LHCN-M2 (cell line): ENCODE results near the gene ACSF3. TPM values are rescaled to one million over a fixed set of nuclear protein-coding genes. Genes with fewer than 3 reads are reported as not detected.

Source experiments
- DNase-seq: peaks from one replicate; pipeline ENCODE4 v3.0.0-alpha.2; 2012; ENCODE audit warnings: low read depth
- total RNA-seq: library from RNA; depleted of rRNA; stranded (reverse); fragments of >200 nt; gene quantifications from 2 replicates; pipeline ENCODE4 v1.2.3, GENCODE V29; 2014

The ACSF3 gene
- total RNA-seq, 1 experiment from 2014 or later = 18.9 TPM

DNA sequence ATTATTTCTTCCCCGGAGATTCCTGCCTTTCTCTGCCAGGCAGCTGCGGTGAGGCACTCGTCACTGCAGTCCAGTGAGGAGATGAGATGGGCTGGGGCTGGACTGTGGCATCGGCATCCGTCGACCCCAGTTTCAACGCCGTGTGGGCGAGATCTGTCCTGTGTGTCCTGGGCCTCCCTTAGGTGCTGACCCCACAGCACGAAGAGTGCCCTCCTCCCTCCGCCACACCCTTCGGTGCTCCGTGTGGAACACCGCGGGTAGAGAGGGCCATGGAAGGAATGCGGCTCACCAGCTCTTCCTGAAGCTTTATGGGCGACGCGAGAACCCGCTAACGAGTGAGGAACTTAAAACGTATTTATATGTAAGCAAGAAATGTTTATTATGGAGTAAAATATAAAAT lies 17.6 kb downstream of the ACSF3 start:
- no peak for DNase-seq

DNA sequence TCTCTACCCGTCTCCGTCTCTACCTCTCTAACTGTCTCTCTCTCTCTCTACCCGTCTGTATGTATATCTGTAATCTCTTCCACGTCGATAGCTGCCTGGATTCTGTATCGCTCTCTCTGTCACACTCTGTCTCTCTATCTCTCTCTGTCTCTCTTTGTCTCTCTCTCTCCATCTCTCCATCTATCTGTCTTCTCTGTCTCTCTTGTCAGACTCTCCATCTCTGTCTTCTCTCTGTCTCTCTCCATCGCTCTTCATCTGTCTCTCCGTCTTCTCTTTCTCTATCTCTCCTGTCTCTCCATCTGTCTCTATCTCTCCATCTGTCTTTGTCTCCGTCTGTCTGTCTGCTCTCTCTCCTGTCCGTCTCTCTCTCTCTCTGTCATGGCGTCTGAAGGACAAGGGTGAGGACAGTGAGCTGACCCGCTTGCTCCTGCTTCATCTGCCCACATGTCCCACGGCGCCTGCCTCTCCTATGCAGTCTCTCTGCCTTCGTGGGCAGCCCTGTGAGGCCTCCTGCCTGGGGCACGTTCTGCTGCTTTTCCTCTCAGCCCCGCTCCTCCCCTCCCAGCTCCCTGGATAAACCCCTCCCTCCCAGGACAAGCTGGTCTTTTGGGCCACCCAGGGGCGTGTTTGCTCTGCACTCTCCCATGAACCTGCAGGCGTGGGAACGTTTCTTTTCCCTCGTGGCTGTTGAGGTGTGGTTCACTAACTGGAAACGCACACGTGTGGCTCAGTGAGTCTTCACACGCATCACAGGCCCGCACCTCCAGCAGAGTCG lies 18.9 kb downstream of the ACSF3 start:
- DNase-seq = no peak

DNA sequence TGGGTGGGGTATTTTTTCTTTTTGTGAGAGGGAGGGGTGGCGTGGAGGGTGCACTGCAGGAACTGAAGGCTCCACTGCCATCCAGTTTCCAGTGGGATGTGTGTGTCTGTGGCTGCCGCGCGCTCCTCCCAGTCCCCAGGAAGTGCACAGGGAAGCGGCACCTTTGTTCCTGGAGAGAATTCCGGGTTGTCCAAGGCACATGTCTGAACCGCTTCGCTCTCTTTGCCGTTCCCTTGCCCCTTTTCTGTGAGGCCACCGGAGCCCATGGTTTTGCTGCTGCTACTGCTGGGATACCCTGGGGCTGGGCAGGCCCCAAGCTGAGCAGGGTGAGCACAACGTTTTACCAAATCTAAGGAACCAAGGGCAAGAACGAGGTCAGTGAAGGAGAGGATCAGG lies 19.5 kb downstream of the ACSF3 start:
- DNase-seq = no peak

DNA sequence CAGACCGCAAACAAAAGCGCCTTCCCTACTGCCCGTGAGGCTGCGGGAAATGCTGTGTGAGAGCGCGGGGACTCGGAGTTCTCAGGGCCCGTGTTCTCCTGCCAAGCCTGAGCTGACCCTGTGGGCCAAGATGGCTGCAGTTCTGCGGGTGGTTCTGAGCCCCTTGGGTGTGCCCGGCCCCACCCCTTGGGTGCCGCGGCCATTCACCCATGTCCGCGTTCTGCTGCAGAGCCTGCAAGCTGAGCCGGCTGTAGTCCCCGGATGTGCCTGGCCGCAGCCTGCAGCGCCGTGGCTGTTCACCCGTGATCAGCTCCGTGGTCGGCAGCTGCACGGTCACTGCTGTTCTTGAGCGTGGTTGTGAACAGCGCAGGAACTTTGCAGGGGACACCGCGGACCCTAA lies 20.0 kb downstream of the ACSF3 start:
- DNase-seq = no peak

DNA sequence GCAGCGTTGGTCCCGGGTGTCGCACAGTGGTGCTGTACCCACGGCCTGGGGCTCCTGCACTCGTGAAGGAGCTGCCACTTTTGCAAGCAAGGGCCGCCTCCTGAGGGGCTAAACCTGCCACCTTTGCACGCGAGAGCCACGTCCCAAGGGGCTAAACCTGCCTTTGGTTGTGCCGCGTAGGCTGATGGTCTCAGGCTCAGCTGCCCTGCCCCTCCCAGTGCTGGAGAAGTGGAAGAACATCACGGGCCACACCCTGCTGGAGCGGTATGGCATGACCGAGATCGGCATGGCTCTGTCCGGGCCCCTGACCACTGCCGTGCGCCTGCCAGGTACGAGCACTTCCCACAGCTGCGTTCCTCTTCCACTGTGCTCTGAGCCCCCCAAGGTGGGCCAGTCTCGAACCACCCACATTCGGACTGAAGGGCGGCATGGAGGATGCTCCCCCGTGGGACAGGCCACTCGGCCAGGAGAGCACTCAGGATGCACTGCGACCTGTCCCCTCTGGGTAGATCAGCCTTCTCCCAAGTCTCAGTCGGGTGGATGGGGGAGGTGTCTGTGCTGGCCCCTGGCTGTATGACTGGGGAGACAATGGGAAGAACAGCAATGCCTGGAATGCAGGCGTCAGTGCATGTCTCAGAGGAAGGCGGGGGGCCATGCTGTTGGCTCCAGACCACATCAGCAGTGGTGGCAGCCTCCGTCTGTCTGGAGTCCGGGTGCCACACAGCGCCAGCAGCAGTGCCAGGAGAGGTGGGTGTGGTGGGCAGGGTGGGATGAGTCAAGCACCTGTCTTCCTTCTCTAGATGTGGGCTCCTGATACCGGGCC lies 20.7 kb downstream of the ACSF3 start:
- DNase-seq = no peak

DNA sequence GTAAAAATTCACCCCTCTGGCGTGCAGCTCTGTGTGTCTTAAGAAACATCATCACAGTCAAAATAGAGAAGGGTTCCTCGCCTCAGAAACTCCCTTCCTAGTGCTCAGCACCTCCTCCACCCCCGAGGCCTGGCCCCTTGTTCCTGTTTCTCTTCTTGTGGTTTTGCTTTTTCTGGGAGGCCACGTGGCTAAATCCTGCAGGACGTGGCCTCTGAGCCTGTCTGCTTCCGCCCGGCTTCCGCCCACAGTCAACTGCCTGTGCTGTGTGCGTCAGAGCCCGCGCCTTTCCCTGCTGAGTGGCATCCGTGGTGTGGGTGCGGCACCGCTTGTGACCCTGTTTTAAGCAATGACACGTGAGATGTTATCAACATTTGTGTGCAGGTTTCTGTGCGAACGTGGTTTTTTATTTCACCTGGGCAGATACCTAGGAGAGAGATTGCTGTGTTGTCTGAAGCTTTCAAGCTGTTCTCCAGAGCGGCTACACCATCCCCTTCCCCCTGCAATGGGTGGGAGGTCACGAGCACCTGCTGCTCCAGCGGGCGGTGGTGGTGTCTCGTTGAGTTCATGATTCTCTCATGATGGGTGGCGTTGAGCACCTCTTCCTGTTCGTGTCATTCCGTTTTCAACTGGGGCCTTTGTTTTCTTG lies 21.7 kb downstream of the ACSF3 start:
- DNase-seq = no peak

DNA sequence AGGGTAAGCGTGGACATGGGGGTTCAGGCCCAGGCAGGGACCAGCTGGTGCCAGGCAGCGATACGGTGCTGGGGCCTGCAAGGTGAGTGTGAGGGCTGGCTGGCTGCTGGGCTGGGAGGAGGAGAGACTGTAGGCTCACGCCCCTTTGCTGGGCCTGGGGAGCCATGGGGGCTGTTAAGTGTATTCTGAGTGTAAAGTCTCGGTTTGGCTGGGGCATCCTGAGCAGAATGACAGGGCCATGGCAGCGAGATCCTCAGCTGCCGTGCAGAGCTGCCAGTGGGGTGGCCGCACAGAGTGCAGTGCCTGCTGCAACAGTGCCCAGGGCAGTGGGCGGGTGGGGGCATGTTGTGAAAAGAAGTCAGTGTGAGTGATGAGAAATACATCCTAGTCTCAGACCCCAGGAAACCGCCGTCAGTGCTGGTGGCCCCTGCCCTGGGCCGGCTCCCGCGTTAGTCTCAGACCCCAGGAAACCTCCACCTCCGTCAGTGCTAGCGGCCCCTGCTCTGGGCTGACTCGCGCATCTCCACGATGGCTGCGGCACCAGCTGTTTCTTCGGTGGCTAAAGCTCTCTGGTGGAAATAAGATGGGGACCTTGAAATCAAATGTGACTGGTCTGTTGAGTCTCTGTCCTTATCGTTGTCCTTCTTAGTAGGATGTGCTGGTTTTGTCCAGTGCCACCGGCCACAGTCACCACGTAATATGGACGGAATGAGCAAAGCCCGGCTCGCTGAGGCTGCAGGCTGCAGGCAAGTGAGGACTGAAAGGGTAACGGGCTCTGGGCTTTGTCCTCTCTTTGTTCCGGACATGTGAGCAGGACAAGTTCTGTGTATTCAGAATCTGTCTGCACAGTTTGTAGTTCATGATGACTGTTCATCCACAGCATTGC lies 22.9 kb downstream of the ACSF3 start:
- no peak for DNase-seq

DNA sequence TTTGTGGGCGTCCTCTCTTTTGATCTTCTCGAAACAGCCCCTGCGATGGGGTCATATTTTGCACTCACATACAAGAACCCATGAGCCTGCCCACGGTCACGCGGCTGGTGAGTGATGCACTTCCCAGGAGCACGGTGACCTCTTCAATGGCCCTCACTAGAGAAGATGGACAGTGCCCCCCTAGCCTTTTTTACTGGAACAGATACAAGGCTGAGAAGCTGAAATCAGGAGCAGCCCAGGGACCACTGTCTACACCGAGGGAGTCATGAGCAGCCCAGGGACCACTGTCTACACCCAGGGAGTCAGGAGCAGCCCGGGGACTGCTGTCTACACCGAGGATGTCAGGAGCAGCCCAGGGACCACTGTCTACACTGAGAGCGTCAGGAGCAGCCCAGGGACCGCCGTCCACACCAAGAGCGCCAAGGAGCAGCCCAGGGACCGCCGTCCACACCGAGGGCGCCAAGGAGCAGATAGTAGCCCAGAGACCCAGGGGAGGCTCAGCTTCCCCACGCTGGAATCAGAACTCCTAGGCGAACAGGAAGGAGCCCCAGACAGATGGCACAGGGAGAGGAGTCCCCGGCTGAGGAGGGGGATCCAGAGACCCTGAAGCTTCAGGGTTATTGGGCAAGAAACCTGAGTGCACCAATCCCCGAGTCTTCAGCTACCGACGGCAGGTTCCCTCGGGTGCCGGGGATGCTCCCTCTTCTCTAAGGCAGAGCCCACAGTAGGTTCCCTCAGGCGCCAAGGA lies 23.7 kb downstream of the ACSF3 start:
- DNase-seq = no peak

DNA sequence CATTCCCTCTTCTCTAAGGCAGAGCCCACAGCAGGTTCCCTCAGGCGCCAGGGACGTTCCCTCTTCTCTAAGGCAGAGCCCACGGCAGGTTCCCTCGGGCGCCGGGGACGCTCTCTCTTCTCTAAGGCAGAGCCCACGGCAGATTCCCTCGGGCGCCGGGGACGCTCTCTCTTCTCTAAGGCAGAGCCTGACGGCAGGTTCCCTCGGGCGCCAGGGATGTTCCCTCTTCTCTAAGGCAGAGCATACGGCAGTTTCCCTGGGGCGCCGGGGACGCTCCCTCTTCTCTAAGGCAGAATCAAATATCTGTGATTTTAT lies 24.3 kb downstream of the ACSF3 start:
- no peak for DNase-seq

DNA sequence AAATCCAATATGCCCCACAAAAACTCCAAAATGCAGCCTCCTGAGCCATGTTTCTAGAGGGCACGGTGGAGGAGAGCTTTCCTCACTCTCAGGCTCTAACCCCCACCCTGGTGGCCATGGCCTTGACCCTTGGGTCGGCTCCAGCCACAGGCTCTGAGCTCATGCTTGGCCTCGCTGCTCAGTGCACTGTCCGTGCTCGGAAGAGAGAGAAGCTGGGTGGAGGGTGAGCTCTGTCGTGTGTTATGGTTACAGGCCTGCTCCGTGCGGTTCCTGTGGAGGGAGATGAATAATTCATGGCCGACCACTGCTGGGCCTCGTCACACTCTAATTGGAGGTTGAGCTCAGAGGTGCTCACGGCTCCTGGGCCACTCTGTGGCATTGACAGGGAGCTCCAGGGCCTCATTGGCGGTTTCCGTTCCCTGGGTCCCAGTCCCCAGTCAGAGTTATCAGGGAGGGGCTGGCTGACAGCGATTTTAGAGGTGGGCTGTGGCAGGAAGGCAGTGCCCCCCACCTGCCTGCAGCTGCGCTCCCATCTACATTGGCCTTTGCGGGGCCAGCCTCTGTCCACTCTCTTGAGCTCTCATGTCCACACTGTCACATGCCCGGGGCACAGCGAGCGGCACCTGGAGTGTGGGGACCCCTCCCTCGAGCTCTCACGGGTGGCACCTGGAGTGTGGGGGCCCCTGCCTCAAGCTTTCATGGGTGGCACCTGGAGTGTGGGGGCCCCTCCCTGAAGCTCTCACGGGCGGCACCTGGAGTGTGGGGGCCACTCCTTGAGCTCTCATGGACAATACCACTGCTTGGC lies 24.9 kb downstream of the ACSF3 start:
- no peak for DNase-seq

DNA sequence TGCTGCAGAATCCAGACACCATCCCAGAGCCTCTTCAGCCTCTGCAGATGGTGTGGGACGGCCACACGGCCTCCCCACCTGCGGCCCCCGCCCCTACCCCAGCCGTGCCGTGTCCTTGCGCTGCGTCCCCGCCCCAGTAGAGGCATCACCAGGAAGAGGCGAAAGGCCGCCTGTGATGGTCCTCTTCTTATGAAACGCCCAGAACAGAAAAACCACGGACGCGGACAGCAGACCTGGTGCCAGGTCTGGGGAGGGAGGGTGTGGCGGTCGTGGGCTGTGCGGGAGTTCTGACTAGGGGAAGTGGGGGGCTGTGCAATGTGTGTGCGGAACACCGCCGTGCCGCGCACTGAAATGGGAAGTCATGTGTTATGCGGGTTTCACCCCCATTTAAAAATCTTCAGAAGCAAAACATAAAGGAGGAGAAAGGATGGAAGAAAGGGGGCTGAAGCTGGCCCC lies 25.5 kb downstream of the ACSF3 start:
- DNase-seq = no peak

DNA sequence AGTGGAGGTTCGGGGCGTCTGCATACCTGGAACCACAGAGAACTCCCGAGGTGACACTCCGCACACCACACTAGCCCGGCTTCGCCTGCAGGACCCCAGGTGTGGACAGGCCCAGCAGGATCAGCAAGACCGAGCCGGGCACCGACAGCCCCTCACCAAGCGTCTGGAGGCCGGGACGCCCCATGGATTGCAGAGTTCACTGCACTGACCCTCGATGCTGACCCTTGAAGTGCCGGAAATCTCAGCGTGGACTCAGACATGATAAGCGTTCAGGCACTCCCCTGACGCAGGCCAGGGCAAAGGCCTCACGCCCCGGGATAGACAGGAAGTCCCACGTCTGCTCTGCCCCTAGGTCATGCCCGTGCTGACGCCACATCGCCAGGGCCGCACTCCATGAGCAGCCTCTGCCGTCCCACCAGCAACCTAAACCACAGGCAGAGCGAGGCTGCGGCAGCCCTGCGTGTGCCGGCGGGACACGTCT lies 26.0 kb downstream of the ACSF3 start:
- DNase-seq = no peak

DNA sequence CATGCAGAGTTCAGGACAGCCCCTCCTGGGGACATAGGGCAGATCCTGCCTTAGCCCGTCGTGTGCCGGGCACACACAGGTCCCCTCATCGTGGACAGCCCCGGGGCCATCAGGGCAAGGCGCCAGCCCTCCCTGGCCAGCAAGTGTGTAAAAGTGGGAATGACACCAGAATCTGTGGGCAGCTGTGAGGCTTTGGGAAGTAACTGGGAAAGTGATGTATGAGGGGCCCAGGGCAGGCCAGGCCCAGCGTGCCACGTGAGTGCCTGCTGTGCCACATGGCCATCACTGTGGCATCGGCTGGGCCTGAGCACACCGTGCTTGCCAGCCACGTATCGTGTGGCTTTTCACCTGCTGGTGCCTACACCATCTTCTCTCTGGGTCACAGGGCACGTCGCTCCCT lies 26.6 kb downstream of the ACSF3 start:
- DNase-seq = no peak

DNA sequence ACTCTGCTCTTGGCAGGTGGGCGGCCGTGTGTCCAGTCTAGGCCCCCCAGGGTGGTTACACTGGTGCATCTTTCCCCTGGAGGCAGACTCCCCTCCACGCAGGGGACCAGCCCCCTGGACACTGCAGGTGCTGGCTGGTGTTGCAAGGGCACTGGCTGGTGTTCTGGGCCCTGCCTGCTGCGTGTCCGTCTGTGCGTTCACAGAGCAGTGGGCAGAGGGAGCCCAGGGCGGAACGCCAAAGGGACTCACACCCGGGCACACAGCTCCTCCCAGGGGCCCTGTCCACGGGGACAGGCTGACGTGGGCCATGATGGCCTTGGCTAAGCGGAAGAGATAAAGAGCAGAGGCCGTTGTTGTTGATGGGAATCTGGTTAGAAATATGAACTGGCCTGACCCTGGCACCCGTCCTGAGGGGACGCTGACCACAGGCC lies 27.3 kb downstream of the ACSF3 start:
- DNase-seq = no peak

DNA sequence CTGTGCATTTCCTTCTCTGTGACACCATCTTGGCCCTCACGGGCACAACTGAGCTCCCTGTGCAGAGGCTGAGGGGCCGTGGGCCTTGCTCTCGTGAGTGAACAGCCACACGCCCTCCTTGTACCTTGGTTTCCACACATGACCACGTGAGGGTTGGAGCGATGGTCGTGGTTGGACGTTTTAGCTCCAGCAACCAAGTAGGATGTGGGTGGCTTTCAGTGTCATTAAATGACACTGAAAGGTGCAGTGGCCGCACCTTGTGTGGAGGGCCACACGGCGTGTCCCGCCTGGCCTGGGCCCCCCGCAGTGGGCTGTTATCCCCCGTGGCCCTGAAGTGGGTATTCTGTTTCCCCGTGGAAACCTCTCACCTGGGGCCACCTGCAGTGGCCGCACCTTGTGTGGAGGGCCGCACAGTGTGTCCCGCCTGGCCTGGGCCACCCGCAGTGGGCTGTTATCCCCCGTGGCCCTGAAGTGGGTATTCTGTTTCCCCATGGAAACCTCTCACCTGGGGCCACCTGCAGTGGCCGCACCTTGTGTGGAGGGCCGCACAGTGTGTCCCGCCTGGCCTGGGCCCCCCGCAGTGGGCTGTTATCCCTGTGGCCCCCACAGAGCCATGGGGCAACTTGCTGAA lies 28.2 kb downstream of the ACSF3 start:
- DNase-seq = no peak

DNA sequence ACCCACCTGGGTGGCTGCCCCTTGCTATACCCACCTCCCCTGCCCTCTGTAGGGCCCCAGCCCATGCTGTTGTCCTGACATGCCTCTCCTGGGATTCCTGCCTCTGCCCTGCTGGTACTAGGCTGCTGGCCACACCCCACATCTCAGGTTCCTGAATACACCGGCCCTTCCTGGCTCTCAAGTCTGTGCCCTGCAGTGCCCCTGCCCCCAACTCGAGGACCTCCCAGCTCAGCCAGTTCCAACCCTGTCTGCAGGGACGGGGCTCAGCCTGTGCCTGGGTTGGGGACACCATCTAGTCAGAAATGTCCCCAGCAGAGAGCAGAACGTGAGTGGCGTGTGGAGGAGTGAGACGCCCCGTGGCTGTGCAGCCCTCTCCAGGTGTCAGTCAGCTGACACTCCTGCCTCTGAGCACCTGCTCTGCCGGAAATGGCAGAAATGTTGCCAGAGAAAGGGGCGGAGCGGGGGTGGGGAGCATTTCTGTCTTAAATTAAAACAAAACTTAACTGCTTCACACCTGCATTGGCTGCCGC lies 28.7 kb downstream of the ACSF3 start:
- no peak for DNase-seq

DNA sequence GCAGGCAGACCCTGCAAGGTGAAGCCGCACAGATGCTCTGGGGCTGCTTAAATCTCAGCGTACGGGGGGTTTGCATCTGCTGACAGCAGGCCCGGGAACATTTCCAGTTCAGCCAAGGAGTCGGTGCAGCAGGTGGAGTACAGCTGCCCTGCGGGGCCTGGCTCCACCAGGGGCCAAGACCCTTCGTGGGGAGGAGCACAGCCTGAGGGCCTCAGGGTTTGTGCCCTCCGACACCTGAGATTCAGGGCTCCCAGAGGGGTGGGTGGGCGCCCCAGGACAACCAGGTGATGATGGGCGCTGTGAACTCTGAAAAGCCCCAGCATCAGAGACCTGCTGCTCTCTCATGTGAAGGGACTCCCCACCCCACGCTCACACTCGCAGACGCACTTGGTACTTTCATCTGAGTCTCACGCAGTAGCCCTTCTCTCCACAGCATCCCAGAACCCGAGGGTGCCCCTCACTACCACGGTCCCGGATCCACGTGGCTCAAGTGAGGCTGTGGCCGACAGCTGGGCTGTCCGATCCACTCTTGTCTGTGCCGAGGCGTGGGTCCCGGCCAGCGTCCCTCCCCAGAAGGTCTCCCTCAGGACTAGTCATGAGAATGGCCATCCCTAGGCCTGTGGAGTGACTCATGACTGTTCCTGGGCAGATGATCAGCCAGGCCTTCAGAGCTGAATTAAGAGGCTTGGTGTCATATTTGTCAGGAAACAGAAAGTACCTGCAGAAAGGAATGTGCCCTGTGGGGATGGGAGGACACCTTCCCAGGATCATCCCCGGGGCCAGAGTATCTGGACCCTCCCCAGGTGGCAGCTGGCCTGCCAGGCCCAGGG lies 29.6 kb downstream of the ACSF3 start:
- DNase-seq = no peak

DNA sequence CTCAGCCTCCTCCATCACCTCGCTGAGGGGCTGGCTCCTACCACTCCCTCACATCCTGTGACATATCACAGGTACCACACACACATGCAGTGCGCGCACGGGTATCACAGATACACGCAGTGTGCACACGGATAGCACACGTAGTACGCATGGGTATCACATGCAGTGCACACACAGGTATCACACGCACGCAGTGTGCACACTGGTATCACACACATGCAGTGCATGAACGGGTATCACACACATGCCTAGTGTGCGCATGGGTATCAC lies 30.1 kb downstream of the ACSF3 start:
- no peak for DNase-seq
